BJ (cell line): ENCODE data around the gene LRWD1. TPM values are rescaled to one million over a fixed set of nuclear protein-coding genes. Genes with fewer than 3 reads are reported as not detected.

Experiments
- CTCF ChIA-PET: fragments of 350-600 bp; formaldehyde crosslinking; extraction: SDS; loops from one replicate; lab custom pipeline; 2021; ENCODE audit warnings: antibody characterized with exemption, inconsistent platforms; lab: Yijun Ruan, JAX
- POLR2A ChIA-PET: fragments of 300-600 bp; sonication (Branson Sonifier 250); formaldehyde crosslinking; extraction: SDS; loops from one replicate; lab custom pipeline; 2021; ENCODE audit warnings: antibody characterized with exemption; lab: Charles Lee
- DNase-seq: peaks from one replicate; pipeline ENCODE4 v3.0.0-alpha.2; 2011; ENCODE audit warnings: low read depth
- H3K27me3 ChIP-seq: 2 replicates; pipeline ENCODE4 v1.6.0; 2011; ENCODE audit warnings: low read length; ENCODE audit not compliant: control insufficient read depth, insufficient read depth
- H3K36me3 ChIP-seq: 2 replicates; pipeline ENCODE4 v1.5.1; 2011; ENCODE audit warnings: low read length; ENCODE audit not compliant: control insufficient read depth, insufficient read depth
- H3K4me3 ChIP-seq: 2 replicates; pipeline ENCODE4 v1.5.1; 2011; ENCODE audit warnings: low read depth, mild to moderate bottlenecking, control low read depth, low read length
- CTCF ChIP-seq: IDR thresholded peaks from 2 replicates; pipeline ENCODE4 v1.5.1; 2011; ENCODE audit warnings: low read depth, mild to moderate bottlenecking, control low read depth, inconsistent platforms, low read length, moderate library complexity; ENCODE audit not compliant: insufficient read depth
- polyA plus RNA-seq: library from polyadenylated mRNA; depleted of rRNA; stranded (reverse); fragments of >200 nt; gene quantifications from 2 replicates; pipeline ENCODE4 v1.2.3, GENCODE V29; 2011

The LRWD1 gene
- polyA plus RNA-seq, 1 experiment, result 15.1 TPM

- DNase-seq, result no peak
- TF ChIP-seq CTCF, result no peak
- Histone ChIP-seq H3K4me3 (peak overlapping the region; percentile 96), H3K27me3 (no peaks in the 10 kb centered on the region), H3K36me3 (peaks cover 10% of the 10 kb centered on the region)
- ChIA-PET CTCF (no interaction called here), POLR2A (no interaction called here)
Measured at GRCh38 chr7:102463841-102464576, 775 bp upstream of the LRWD1 start.

GRCh38 chr7:102466097-102466496 is 1.3 kb downstream of the LRWD1 start:
- Histone ChIP-seq H3K27me3 (no peaks in the 10 kb centered on the region), H3K4me3 (no peak overlapping the region), H3K36me3 (peaks cover 6% of the 10 kb centered on the region)
- DNase-seq, result no peak
- CTCF ChIA-PET, result no interaction called here
- TF ChIP-seq CTCF, result no peak
- POLR2A ChIA-PET, result no interaction called here

GRCh38 chr7:102467581-102468477 is 3.0 kb downstream of the LRWD1 start:
- POLR2A ChIA-PET, result no interaction called here
- peaks cover 12% of the 10 kb centered on the region for H3K36me3 ChIP-seq

GRCh38 chr7:102468478-102469350 is 3.9 kb downstream of the LRWD1 start:
- Histone ChIP-seq H3K27me3 (no peaks in the 10 kb centered on the region), H3K4me3 (no peak overlapping the region), H3K36me3 (peaks cover 15% of the 10 kb centered on the region)
- DNase-seq, result no peak
- CTCF ChIA-PET, result no interaction called here
- POLR2A ChIA-PET, result no interaction called here
- TF ChIP-seq CTCF, result no peak

More at GRCh38 chr7:102467581-102468477, 3.0 kb downstream of the LRWD1 start:
- CTCF ChIA-PET, result interaction anchor here (0.6 kb wide), 1 partner anchor 1176 kb away, joined by 5 read pairs; no protein-coding TSS in a partner anchor
- Histone ChIP-seq H3K27me3 (no peaks in the 10 kb centered on the region), H3K4me3 (no peak overlapping the region)
- TF ChIP-seq CTCF, result no peak
- no peak for DNase-seq
